Activated naive CD4-positive, alpha-beta T cell (primary cell): Measurements from ENCODE around the gene YBX2.
A peak's percentile ranks its signal among the peaks of the same experiment; 100 is the strongest.
"Not testable (repeated sequence)": the region's sequence is repeated elsewhere in the genome, so short reads cannot be mapped to it uniquely, and the experiment has no call there.

Source experiments
- DNase-seq, 4 experiments: peaks; one replicate each; lab custom pipeline; 2025; lab: John Stamatoyannopoulos, UW

The YBX2 gene

GRCh38 chr17:7243838-7244237 is 50.6 kb downstream of the YBX2 start:
- DNase-seq = not testable (repeated sequence)

- DNase-seq = no peak
Observed at GRCh38 chr17:7243453-7243729, 51.0 kb downstream of the YBX2 start.

DNA sequence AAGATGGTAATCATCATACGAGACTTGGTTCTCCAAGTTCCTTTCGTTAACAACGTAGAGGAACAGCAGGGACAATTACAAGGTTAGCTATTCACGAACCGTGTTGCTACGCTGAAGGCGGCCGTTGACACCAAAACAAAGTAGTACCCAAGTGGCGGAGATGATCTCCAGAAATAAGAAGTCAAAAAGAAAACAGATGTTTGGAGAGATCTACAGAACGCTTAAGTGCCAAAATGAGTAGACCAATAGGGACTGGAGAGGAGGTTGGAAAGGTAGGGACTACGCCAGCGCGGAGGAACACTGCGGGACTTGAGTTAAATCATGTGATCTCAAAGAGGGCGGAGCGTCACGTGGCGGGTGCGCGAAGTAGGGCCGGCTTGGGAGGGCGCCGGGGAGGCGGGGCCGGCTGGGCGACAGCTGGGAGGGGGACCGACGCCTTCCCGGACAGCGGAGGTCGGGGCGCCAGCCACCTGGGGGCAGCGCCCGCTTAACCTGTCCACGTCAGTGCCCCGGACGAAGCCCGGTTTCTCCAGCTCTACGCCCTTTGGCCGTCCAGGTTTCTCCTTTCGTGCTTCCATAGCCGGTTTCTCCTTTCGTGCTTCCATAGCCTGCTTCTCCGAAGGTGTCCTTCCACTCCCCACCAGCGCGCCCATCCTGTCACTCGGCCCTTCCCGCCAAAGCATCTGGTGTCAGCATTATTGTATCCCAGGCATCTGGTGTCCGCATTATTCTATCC is 51.6 kb downstream of the YBX2 start:
- DNase-seq = peak; percentile 73 to 89 (median 84)

DNA sequence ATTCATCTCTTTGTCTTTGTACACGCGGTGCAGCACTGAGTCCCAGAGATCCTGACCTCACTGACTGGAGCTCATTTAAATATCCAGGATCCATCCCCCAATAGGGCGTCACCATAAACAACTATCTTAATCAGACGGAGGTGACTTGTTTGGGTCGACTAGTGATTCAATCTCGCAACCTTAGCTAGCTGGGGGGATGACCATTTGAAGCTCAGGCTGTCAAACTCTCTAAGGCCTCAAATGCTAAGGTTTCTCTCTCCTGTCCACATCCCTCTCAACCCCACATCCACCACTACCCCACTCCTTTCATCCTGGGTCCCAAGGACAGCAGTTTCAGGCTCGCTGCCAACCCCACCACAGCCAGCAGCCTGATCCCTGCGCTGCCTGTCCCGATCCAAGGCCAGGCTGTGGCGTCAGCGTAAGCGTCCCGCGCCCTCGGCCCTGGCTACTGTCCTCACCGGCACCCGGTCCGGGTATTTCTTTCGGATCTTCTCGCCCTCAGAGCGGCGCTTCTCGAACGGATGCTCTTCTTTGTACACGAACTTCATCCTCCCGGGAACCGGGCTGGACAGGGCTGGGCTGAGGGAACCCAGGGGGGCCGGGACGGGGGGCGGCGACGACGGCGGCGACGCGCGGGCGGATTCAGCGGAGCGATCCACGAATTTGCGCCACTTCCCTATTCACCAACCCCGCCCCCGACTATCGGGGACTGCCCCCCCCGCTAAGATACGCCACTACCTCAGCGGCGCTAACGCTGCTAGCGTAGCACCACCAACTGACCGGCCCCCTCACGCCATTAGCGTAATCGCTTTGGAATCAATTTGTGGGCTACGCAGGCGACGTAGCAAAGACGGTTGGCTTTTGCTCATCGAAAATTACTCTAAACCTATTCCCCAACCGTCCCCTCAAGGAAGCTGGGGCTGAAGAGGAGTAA is 52.4 kb downstream of the YBX2 start, which contains the start of gene GABARAP:
GABARAP (minus strand) TSS at position 667 of the 934 bp plus-strand sequence; CDS start at position 548, 119 bp downstream.
- DNase-seq = peak; percentile 82 to 93 (median 88)

DNA sequence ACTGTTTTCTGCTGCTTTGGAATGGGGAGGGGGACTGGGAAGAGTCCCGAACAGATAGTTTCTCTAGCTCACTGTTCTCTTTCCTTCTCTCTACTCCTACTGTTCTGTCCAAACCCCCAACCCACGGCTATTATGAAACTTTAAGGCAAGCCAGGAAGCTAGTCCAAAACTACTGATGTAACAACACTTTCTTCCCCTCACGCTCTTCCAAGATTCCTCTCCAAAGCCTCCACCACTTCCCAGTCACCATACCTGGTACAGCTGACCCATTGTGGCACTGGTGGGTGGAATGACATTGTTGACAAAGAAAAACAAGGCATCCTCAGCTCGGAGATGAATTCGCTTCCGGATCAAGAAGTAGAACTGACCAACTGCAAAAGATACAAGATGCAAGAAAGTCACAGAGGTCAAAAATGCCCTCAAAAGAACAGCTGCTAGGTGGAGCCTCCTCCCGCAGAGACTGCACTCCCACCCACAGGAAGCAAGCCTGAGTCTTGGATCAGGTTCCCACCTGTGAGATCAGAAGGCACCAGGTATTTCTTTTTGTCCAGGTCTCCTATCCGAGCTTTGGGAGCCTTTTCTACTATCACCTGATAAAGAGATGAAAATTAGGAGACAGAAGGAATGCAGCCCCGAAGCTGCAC is 53.2 kb downstream of the YBX2 start:
- DNase-seq = no peak

GRCh38 chr17:7240375-7240774 is 54.1 kb downstream of the YBX2 start:
- DNase-seq = no peak

- DNase-seq = peak; percentile 91 to 96 (median 92)
Observed at GRCh38 chr17:7239091-7240027, 55.1 kb downstream of the YBX2 start, which contains the start of gene PHF23. Gene PHF23 (minus strand): TSS chr17:7239457. CDS start chr17:7239279, 178 bp downstream.

- DNase-seq = peak in 1 of 4 experiments; percentile 44
Observed at GRCh38 chr17:7238420-7239090, 55.9 kb downstream of the YBX2 start.
